BE2C (cell line): ENCODE measurements around the gene TBXA2R.

Experiments
- DNase-seq: peaks from one replicate; pipeline ENCODE4 v3.0.0-alpha.2; 2020
- H3K27me3 ChIP-seq: fragments of 250-450 bp; sonication (Bioruptor Pico); 2 replicates; pipeline ENCODE4 v1.5.1; 2020; ENCODE audit warnings: mild to moderate bottlenecking
- H3K36me3 ChIP-seq: fragments of 250-450 bp; sonication (Bioruptor Pico); 2 replicates; pipeline ENCODE4 v1.5.1; 2020; ENCODE audit warnings: mild to moderate bottlenecking
- H3K4me1 ChIP-seq: fragments of 250-450 bp; sonication (Bioruptor Pico); 2 replicates; pipeline ENCODE4 v1.5.1; 2020
- H3K4me3 ChIP-seq: 2 replicates; pipeline ENCODE4 v1.5.1; 2011; ENCODE audit warnings: low read depth, low read length
- H3K9me3 ChIP-seq: fragments of 250-450 bp; sonication (Bioruptor Pico); 2 replicates; pipeline ENCODE4 v1.5.1; 2020
- CTCF ChIP-seq: IDR thresholded peaks from 2 replicates; pipeline ENCODE4 v1.5.1; 2012; ENCODE audit warnings: mild to moderate bottlenecking, low read depth, low read length

The TBXA2R gene

GRCh38 chr19:3618144-3618810 lies 11.6 kb upstream of the TBXA2R start:
- TF ChIP-seq CTCF = peak; percentile 78
- Histone ChIP-seq H3K4me1 (no peaks in the 10 kb centered on the region), H3K4me3 (no peak overlapping the region), H3K27me3 (no peaks in the 10 kb centered on the region), H3K9me3 (no peaks in the 10 kb centered on the region), H3K36me3 (peaks cover 32% of the 10 kb centered on the region)
- DNase-seq = peak; percentile 74

- no peak for TF ChIP-seq CTCF
- Histone ChIP-seq H3K9me3 (no peaks in the 10 kb centered on the region), H3K4me1 (no peaks in the 10 kb centered on the region), H3K4me3 (no peak overlapping the region), H3K27me3 (no peaks in the 10 kb centered on the region), H3K36me3 (peaks cover 35% of the 10 kb centered on the region)
- DNase-seq = no peak
Observed at GRCh38 chr19:3617463-3617862, 10.8 kb upstream of the TBXA2R start.

GRCh38 chr19:3615524-3616135 lies 9.0 kb upstream of the TBXA2R start:
- no peak for DNase-seq
- H3K4me1 ChIP-seq = no peaks in the 10 kb centered on the region
- H3K4me3 ChIP-seq = no peak overlapping the region
- H3K9me3 ChIP-seq = no peaks in the 10 kb centered on the region
- no peaks in the 10 kb centered on the region for H3K27me3 ChIP-seq
- peaks cover 43% of the 10 kb centered on the region for H3K36me3 ChIP-seq
- no peak for TF ChIP-seq CTCF

- H3K36me3 ChIP-seq = peaks cover 37% of the 10 kb centered on the region
- no peak for DNase-seq
Observed at GRCh38 chr19:3614858-3615505, 8.3 kb upstream of the TBXA2R start.

GRCh38 chr19:3613818-3614661 lies 7.4 kb upstream of the TBXA2R start:
- peaks cover 33% of the 10 kb centered on the region for H3K36me3 ChIP-seq
- no peaks in the 10 kb centered on the region for H3K27me3 ChIP-seq
- no peak overlapping the region for H3K4me3 ChIP-seq
- no peaks in the 10 kb centered on the region for H3K9me3 ChIP-seq
- DNase-seq = no peak
- no peaks in the 10 kb centered on the region for H3K4me1 ChIP-seq
- TF ChIP-seq CTCF = no peak

More at GRCh38 chr19:3614858-3615505, 8.3 kb upstream of the TBXA2R start:
- Histone ChIP-seq H3K4me3 (no peak overlapping the region), H3K27me3 (no peaks in the 10 kb centered on the region), H3K4me1 (no peaks in the 10 kb centered on the region), H3K9me3 (no peaks in the 10 kb centered on the region)
- TF ChIP-seq CTCF = no peak
